OCI-LY1 (cell line): ENCODE measurements around the gene CRYAB.

Source experiments
- H2AFZ ChIP-seq: fragments of 200-600 bp; sonication (generic), shearing (Covaris generic); 2 replicates; pipeline ENCODE4 v1.6.0; 2014; ENCODE audit warnings: antibody characterized with exemption, mild to moderate bottlenecking, low read length
- H3F3A ChIP-seq: fragments of 200-600 bp; sonication (generic), shearing (Covaris generic); 2 replicates; pipeline ENCODE4 v1.6.0; 2014; ENCODE audit warnings: mild to moderate bottlenecking, antibody characterized with exemption, low read length, moderate library complexity; ENCODE audit not compliant: insufficient read depth
- H3K27ac ChIP-seq: fragments of 200-600 bp; sonication (generic); 2 replicates; pipeline ENCODE4 v1.5.1; 2014; ENCODE audit warnings: low read length, mixed run types, mild to moderate bottlenecking, low read depth; ENCODE audit not compliant: poor library complexity, severe bottlenecking
- H3K27me3 ChIP-seq: fragments of 200-600 bp; sonication (generic); 2 replicates; pipeline ENCODE4 v1.6.0; 2014; ENCODE audit warnings: antibody characterized with exemption, mild to moderate bottlenecking, low read length, moderate library complexity; ENCODE audit not compliant: insufficient read depth
- H3K36me3 ChIP-seq: fragments of 200-600 bp; sonication (generic); 2 replicates; pipeline ENCODE4 v1.6.1; 2014; ENCODE audit warnings: mild to moderate bottlenecking, antibody characterized with exemption, low read length, moderate library complexity, mixed read lengths; ENCODE audit not compliant: insufficient read depth
- H3K4me1 ChIP-seq: fragments of 200-600 bp; sonication (generic); 2 replicates; pipeline ENCODE4 v1.5.1; 2014; ENCODE audit warnings: mild to moderate bottlenecking, low read length, moderate library complexity; ENCODE audit not compliant: insufficient read depth, severe bottlenecking
- H3K4me2 ChIP-seq: fragments of 200-600 bp; sonication (generic), shearing (Covaris generic); 2 replicates; pipeline ENCODE4 v1.6.1; 2014; ENCODE audit warnings: low read length
- H3K4me3 ChIP-seq: fragments of 200-600 bp; sonication (generic); 2 replicates; pipeline ENCODE4 v1.5.1; 2014; ENCODE audit warnings: low read length, low read depth, mild to moderate bottlenecking, mixed read lengths; ENCODE audit not compliant: poor library complexity, severe bottlenecking
- H3K79me2 ChIP-seq: fragments of 200-600 bp; shearing (Covaris generic); 2 replicates; pipeline ENCODE4 v1.6.1; 2016; ENCODE audit warnings: mixed run types, low read length, mixed read lengths; ENCODE audit not compliant: insufficient read depth
- H3K9ac ChIP-seq: fragments of 200-600 bp; sonication (generic), shearing (Covaris generic); 2 replicates; pipeline ENCODE4 v1.6.1; 2014; ENCODE audit warnings: mild to moderate bottlenecking, low read length, mixed read lengths
- H3K9me2 ChIP-seq: fragments of 200-600 bp; sonication (generic), shearing (Covaris generic); 2 replicates; pipeline ENCODE4 v1.6.1; 2014; ENCODE audit warnings: low read depth, mild to moderate bottlenecking, low read length, mixed read lengths
- H3K9me3 ChIP-seq: fragments of 200-600 bp; shearing (Covaris generic); 2 replicates; pipeline ENCODE4 v1.6.1; 2014; ENCODE audit warnings: low read length, mixed read lengths
- H4K20me1 ChIP-seq: fragments of 200-600 bp; sonication (generic), shearing (Covaris generic); 2 replicates; pipeline ENCODE4 v1.6.0; 2016; ENCODE audit warnings: mild to moderate bottlenecking, low read length; ENCODE audit not compliant: insufficient read depth
- EZH2 ChIP-seq: fragments of 200-600 bp; sonication (generic), shearing (Covaris generic); IDR thresholded peaks from 2 replicates; pipeline ENCODE4 v1.8.0; 2017; ENCODE audit warnings: borderline replicate concordance, mixed run types, mild to moderate bottlenecking, antibody characterized with exemption, low read length, moderate library complexity, mixed read lengths
- TF ChIP-seq, protein P1 (sequence below): fragments of 200-600 bp; sonication (generic), shearing (Covaris generic); IDR thresholded peaks from 2 replicates; pipeline ENCODE4 v1.5.1; 2017; ENCODE audit warnings: mild to moderate bottlenecking, antibody characterized with exemption, low read length, moderate library complexity, mixed read lengths

The CRYAB gene

GRCh38 chr11:111947143-111947542 is 35.6 kb upstream of the CRYAB start:
- no peak for TF ChIP-seq EZH2
- TF ChIP-seq, protein P1, sequence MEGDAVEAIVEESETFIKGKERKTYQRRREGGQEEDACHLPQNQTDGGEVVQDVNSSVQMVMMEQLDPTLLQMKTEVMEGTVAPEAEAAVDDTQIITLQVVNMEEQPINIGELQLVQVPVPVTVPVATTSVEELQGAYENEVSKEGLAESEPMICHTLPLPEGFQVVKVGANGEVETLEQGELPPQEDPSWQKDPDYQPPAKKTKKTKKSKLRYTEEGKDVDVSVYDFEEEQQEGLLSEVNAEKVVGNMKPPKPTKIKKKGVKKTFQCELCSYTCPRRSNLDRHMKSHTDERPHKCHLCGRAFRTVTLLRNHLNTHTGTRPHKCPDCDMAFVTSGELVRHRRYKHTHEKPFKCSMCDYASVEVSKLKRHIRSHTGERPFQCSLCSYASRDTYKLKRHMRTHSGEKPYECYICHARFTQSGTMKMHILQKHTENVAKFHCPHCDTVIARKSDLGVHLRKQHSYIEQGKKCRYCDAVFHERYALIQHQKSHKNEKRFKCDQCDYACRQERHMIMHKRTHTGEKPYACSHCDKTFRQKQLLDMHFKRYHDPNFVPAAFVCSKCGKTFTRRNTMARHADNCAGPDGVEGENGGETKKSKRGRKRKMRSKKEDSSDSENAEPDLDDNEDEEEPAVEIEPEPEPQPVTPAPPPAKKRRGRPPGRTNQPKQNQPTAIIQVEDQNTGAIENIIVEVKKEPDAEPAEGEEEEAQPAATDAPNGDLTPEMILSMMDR = no peak
- no peaks in the 10 kb centered on the region for H3K4me1 ChIP-seq
- no peaks in the 10 kb centered on the region for H4K20me1 ChIP-seq
- H3K79me2 ChIP-seq = no peaks in the 10 kb centered on the region; the same call in 1 of the 2 replicates
- no peak overlapping the region for H3K4me2 ChIP-seq
- no peak overlapping the region for H3K27ac ChIP-seq
- no peak overlapping the region for H2AFZ ChIP-seq
- peaks cover 7% of the 10 kb centered on the region; the same call in 1 of the 2 replicates for H3K9me3 ChIP-seq
- no peaks in the 10 kb centered on the region for H3F3A ChIP-seq
- no peaks in the 10 kb centered on the region for H3K27me3 ChIP-seq
- H3K9me2 ChIP-seq = no peaks in the 10 kb centered on the region
- no peak overlapping the region for H3K4me3 ChIP-seq
- H3K9ac ChIP-seq = no peak overlapping the region
- H3K36me3 ChIP-seq = peaks cover 4% of the 10 kb centered on the region; the same call in 1 of the 2 replicates

DNA sequence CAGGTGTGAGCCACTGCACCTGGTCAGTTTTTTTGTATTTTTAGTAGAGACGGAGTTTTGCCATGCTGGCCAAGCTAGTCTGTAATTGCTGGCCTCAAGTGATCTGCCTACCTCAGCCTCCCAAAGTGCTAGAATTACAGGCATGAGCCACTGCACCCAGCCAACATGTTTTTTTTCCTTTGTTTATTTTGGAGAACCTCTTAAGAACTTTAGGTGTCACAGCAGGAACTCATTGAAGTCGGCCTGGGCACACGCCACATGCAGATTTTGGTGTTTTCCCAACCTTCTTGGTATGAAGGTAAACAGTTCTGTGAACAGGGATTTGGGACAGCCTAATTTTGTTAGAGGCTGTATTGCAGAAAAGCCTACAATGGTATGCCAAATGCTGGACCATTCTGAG is 34.9 kb upstream of the CRYAB start:
- Histone ChIP-seq H3K79me2 (no peaks in the 10 kb centered on the region; the same call in 1 of the 2 replicates), H2AFZ (no peak overlapping the region), H3K4me3 (no peak overlapping the region), H4K20me1 (no peaks in the 10 kb centered on the region), H3F3A (no peaks in the 10 kb centered on the region), H3K9me2 (no peaks in the 10 kb centered on the region), H3K9me3 (peaks cover 5% of the 10 kb centered on the region; the same call in 1 of the 2 replicates), H3K27me3 (no peaks in the 10 kb centered on the region), H3K4me2 (no peak overlapping the region), H3K9ac (no peak overlapping the region), H3K4me1 (no peaks in the 10 kb centered on the region), H3K27ac (no peak overlapping the region), H3K36me3 (no peaks in the 10 kb centered on the region)
- TF ChIP-seq, protein P1 = no peak
- TF ChIP-seq EZH2 = no peak

GRCh38 chr11:111945198-111945597 is 33.6 kb upstream of the CRYAB start:
- H2AFZ ChIP-seq = no peak overlapping the region
- no peak overlapping the region for H3K27ac ChIP-seq
- no peak for TF ChIP-seq EZH2
- TF ChIP-seq, protein P1 = no peak
- no peak overlapping the region for H3K9ac ChIP-seq
- H3F3A ChIP-seq = no peaks in the 10 kb centered on the region
- H3K79me2 ChIP-seq = no peaks in the 10 kb centered on the region
- no peak overlapping the region for H3K4me3 ChIP-seq
- H3K27me3 ChIP-seq = no peaks in the 10 kb centered on the region
- H4K20me1 ChIP-seq = no peaks in the 10 kb centered on the region
- peaks cover 6% of the 10 kb centered on the region for H3K4me1 ChIP-seq
- H3K4me2 ChIP-seq = no peak overlapping the region
- no peaks in the 10 kb centered on the region for H3K9me3 ChIP-seq
- no peaks in the 10 kb centered on the region for H3K9me2 ChIP-seq
- H3K36me3 ChIP-seq = no peaks in the 10 kb centered on the region
